ENCODE data around the gene DNAJC8.

DNAJC8 gene

GRCh38 chr1:28249013-28249865 lies 16.4 kb upstream of the DNAJC8 start:
- peak; percentile 85 for DNase-seq

GRCh38 chr1:28248273-28249012 lies 15.6 kb upstream of the DNAJC8 start:
- peak; percentile 86 for DNase-seq

- DNase-seq: peak; percentile 53
Observed at GRCh38 chr1:28247612-28248272, 14.9 kb upstream of the DNAJC8 start.

GRCh38 chr1:28246427-28246832 lies 13.6 kb upstream of the DNAJC8 start:
- DNase-seq: peak; percentile 88

GRCh38 chr1:28244549-28245251 lies 11.9 kb upstream of the DNAJC8 start:
- no peak for DNase-seq

- no peak for DNase-seq
Observed at GRCh38 chr1:28243685-28244311, 11.0 kb upstream of the DNAJC8 start.

- DNase-seq: no peak
Observed at GRCh38 chr1:28241638-28242241, 8.9 kb upstream of the DNAJC8 start.

GRCh38 chr1:28240024-28240423 lies 7.2 kb upstream of the DNAJC8 start:
- DNase-seq: no peak

GRCh38 chr1:28239004-28239403 lies 6.2 kb upstream of the DNAJC8 start:
- no peak for DNase-seq

- DNase-seq: peak; percentile 50
Observed at GRCh38 chr1:28236656-28237322, 4.0 kb upstream of the DNAJC8 start.

GRCh38 chr1:28235755-28236655 lies 3.2 kb upstream of the DNAJC8 start, which contains the start of gene ATP5IF1:
TSS of gene ATP5IF1 (plus strand) at chr1:28236124. CDS start at chr1:28236184, 60 bp downstream.
- DNase-seq: peak; percentile 99

- DNase-seq: peak; percentile 34
Observed at GRCh38 chr1:28233264-28233606, 406 bp upstream of the DNAJC8 start.

GRCh38 chr1:28229996-28230395 lies 2.8 kb downstream of the DNAJC8 start:
- DNase-seq: no peak

GRCh38 chr1:28229089-28229488 lies 3.7 kb downstream of the DNAJC8 start:
- DNase-seq: no peak

GRCh38 chr1:28213315-28213714 lies 19.5 kb downstream of the DNAJC8 start:
- DNase-seq: no peak

GRCh38 chr1:28209700-28210099 lies 23.1 kb downstream of the DNAJC8 start:
- DNase-seq: no peak

GRCh38 chr1:28208818-28209441 lies 23.9 kb downstream of the DNAJC8 start:
- DNase-seq: peak; percentile 84

GRCh38 chr1:28205243-28205642 lies 27.6 kb downstream of the DNAJC8 start:
- no peak for DNase-seq

GRCh38 chr1:28200234-28200873 lies 32.5 kb downstream of the DNAJC8 start:
- DNase-seq: no peak

Data from DMS53 (cell line).